GM12892 (cell line): ENCODE measurements around the gene LARP1B.

Source experiments
- POLR2A ChIP-seq: IDR thresholded peaks from 2 replicates; pipeline ENCODE4 v1.6.1; 2011; ENCODE audit warnings: low read depth, low read length, control low read depth
- TAF1 ChIP-seq: IDR thresholded peaks from 2 replicates; pipeline ENCODE4 v1.6.1; 2011; ENCODE audit warnings: low read depth, mild to moderate bottlenecking, control low read depth, low read length, borderline replicate concordance

GRCh38 chr4:128161138-128161537 is 100.0 kb downstream of the LARP1B start:
- no peak for TF ChIP-seq TAF1
- no peak for TF ChIP-seq POLR2A
